ENCODE measurements around the gene PDLIM3.
A peak's percentile ranks its signal among the peaks of the same experiment; 100 is the strongest.
"Not testable (repeated sequence)": the region's sequence is repeated elsewhere in the genome, so short reads cannot be mapped to it uniquely, and the experiment has no call there.

The PDLIM3 gene

GRCh38 chr4:185550933-185551332, 15.6 kb upstream of the PDLIM3 start:
- no peak for DNase-seq

- DNase-seq: no peak
These were observed 13.9 kb upstream of the PDLIM3 start for GRCh38 chr4:185549095-185549639.

- no peak for DNase-seq
These were observed 13.3 kb upstream of the PDLIM3 start for GRCh38 chr4:185548587-185548986.

GRCh38 chr4:185546335-185546734, 11.0 kb upstream of the PDLIM3 start:
- DNase-seq: no peak

- DNase-seq: peak; percentile 76
These were observed 7.5 kb upstream of the PDLIM3 start for GRCh38 chr4:185542626-185543315.

GRCh38 chr4:185541251-185541727, 6.0 kb upstream of the PDLIM3 start:
- peak; percentile 54 for DNase-seq

- no peak for DNase-seq
These were observed 5.3 kb upstream of the PDLIM3 start for GRCh38 chr4:185540487-185541120.

- DNase-seq: no peak
These were observed 4.7 kb upstream of the PDLIM3 start for GRCh38 chr4:185540040-185540439.

GRCh38 chr4:185538806-185539205, 3.5 kb upstream of the PDLIM3 start:
- no peak for DNase-seq

- DNase-seq: peak; percentile 33
These were observed 1.1 kb upstream of the PDLIM3 start for GRCh38 chr4:185536411-185536709.

GRCh38 chr4:185535612-185536410, 504 bp upstream of the PDLIM3 start:
- DNase-seq: no peak

- DNase-seq: no peak
These were observed 819 bp downstream of the PDLIM3 start for GRCh38 chr4:185534511-185534865.

- DNase-seq: no peak
These were observed 2.4 kb downstream of the PDLIM3 start for GRCh38 chr4:185532795-185533324.

- DNase-seq: no peak
These were observed 3.0 kb downstream of the PDLIM3 start for GRCh38 chr4:185532293-185532692.

- DNase-seq: not testable (repeated sequence)
These were observed 3.7 kb downstream of the PDLIM3 start for GRCh38 chr4:185531654-185532053.

- DNase-seq: no peak
These were observed 5.9 kb downstream of the PDLIM3 start for GRCh38 chr4:185529413-185529812.

GRCh38 chr4:185524888-185525863, 10.1 kb downstream of the PDLIM3 start:
- no peak for DNase-seq

- no peak for DNase-seq
These were observed 11.4 kb downstream of the PDLIM3 start for GRCh38 chr4:185523862-185524261.

- DNase-seq: no peak
These were observed 12.9 kb downstream of the PDLIM3 start for GRCh38 chr4:185522451-185522850.

GRCh38 chr4:185520119-185520518, 15.2 kb downstream of the PDLIM3 start:
- no peak for DNase-seq

- no peak for DNase-seq
These were observed 16.8 kb downstream of the PDLIM3 start for GRCh38 chr4:185518494-185518893.

GRCh38 chr4:185518069-185518468, 17.2 kb downstream of the PDLIM3 start:
- DNase-seq: no peak
